ENCODE data around the gene LENG9. TPM values are rescaled to one million over a fixed set of nuclear protein-coding genes. Genes with fewer than 3 reads are reported as not detected.

The LENG9 gene
- total and polyA plus RNA-seq, 2 of the 13 experiments (the other 11 are each of a cell fraction or from before 2014, with no cell fraction given): 0.75 to 2.9 TPM

DNA sequence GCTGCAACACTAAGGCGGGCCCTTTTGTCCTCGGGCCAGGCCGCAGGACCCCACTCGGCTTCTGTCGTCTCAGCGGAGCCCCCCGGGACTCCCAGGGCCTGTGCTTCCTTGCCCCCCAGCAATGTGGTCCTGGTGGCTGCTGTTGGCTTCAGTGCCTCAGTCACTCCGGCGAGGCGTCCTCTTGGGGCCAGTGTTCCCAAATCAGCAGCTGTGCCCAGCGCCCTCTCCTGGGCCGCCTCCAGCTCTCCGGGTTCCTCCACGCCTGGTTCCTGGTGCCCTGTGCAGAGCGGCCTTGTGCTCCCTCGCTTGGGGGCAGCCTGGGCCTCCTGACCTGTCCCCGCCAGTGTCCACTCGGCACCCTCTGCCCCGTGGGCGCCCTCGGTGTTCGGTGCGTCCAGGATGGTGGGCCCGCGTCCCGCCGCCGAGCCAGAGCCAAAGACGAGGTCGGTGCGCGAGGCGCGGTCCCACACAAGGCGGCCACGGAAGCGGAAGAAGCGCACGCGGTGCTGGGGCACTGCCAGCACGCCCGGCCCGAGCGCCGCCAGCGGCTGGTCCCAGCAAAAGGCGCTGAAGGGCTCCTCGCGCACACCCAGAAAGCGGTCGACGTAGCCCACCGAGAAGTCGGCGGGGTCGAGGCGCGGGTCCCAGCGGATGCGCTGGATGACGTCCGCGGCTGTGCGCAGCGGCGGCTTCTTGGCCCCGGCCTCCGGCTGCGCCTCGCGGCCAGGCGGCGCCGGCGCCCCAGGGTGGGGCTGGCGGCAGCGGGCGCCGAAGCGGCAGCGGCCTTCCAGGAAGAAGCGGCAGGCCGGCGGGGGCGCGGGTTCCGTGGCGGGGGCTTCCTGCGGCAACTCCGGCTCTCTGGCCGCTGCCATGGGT is 685 bp downstream of the LENG9 start (continued):
- TF ChIP-seq MAZ (IDR thresholded peaks at IDR 0.05; ENCODE audit: borderline replicate concordance, low read depth, low read length): no peak
- TF ChIP-seq MAZ (CRISPR knock-in tag; IDR thresholded peaks at IDR 0.05; ENCODE audit: low read depth): peak; percentile 87
- 0 out of 2 replicates have a peak, but pooled peaks have one; percentile 40 for TF ChIP-seq ZBTB42 (CRISPR knock-in tag; IDR thresholded peaks at IDR 0.05)
- peak; percentile 36; the same call in 1 of the 2 replicates for TF ChIP-seq TAF1 (CRISPR knock-in tag; IDR thresholded peaks at IDR 0.05)
- TF ChIP-seq SP5 (CRISPR knock-in tag; IDR thresholded peaks at IDR 0.05; ENCODE audit: borderline replicate concordance, low read depth): no peak
- no peak; the same call in 1 of the 2 replicates for TF ChIP-seq PITX1 (CRISPR knock-in tag; IDR thresholded peaks at IDR 0.05)
- peak; percentile 73; the same call in 1 of the 2 replicates for TF ChIP-seq ZNF572 (CRISPR knock-in tag; IDR thresholded peaks at IDR 0.05)
- peak; percentile 40; the same call in 1 of the 2 replicates for TF ChIP-seq ZNF563 (CRISPR knock-in tag; IDR thresholded peaks at IDR 0.05)
- TF ChIP-seq MLXIP (CRISPR knock-in tag; IDR thresholded peaks at IDR 0.05; ENCODE audit: borderline replicate concordance): no peak; the same call in 1 of the 2 replicates
- TF ChIP-seq ZNF800 (CRISPR knock-in tag; IDR thresholded peaks at IDR 0.05): peak; percentile 96; the same call in 1 of the 2 replicates
- TF ChIP-seq CSRNP2 (CRISPR knock-in tag; conservative IDR thresholded peaks at IDR 0.05; ENCODE audit: low read depth): 0 out of 2 replicates have a peak, but pooled peaks have one; percentile 14
- TF ChIP-seq ZSCAN12 (CRISPR knock-in tag; IDR thresholded peaks at IDR 0.05): peak; percentile 26; the same call in 1 of the 2 replicates
- peak; percentile 82; the same call in 1 of the 2 replicates for TF ChIP-seq EEA1 (CRISPR knock-in tag; IDR thresholded peaks at IDR 0.05; ENCODE audit: borderline replicate concordance)
- no peak for TF ChIP-seq GLI4 (CRISPR knock-in tag; IDR thresholded peaks at IDR 0.05; ENCODE audit: borderline replicate concordance)
- no peak for TF ChIP-seq GTF3A (CRISPR knock-in tag; conservative IDR thresholded peaks at IDR 0.05)
- no peak for TF ChIP-seq SP1 (IDR thresholded peaks at IDR 0.05)
- TF ChIP-seq SP1 (CRISPR knock-in tag; IDR thresholded peaks at IDR 0.05): peak; percentile 22; the same call in 1 of the 2 replicates
- TF ChIP-seq NFE2L1 (CRISPR knock-in tag; IDR thresholded peaks at IDR 0.05; ENCODE audit: borderline replicate concordance): peak; percentile 55; the same call in 1 of the 2 replicates
- peak; percentile 34 for TF ChIP-seq SP4 (CRISPR knock-in tag; IDR thresholded peaks at IDR 0.05)
- no peak for TF ChIP-seq EHMT2 (IDR thresholded peaks at IDR 0.05; ENCODE audit: borderline replicate concordance, low read depth, low read length)
- TF ChIP-seq CENPBD1 (CRISPR knock-in tag; IDR thresholded peaks at IDR 0.05; ENCODE audit: borderline replicate concordance, low read depth): no peak

Data from HepG2 (cell line).